Measurements from ENCODE around the gene TNP2. TPM values are rescaled to one million over a fixed set of nuclear protein-coding genes. Genes with fewer than 3 reads are reported as not detected.

The TNP2 gene
- total and polyA plus RNA-seq, 9 of the 15 experiments (the other 6 are each of a cell fraction or from before 2014, with no cell fraction given): not detected

DNA sequence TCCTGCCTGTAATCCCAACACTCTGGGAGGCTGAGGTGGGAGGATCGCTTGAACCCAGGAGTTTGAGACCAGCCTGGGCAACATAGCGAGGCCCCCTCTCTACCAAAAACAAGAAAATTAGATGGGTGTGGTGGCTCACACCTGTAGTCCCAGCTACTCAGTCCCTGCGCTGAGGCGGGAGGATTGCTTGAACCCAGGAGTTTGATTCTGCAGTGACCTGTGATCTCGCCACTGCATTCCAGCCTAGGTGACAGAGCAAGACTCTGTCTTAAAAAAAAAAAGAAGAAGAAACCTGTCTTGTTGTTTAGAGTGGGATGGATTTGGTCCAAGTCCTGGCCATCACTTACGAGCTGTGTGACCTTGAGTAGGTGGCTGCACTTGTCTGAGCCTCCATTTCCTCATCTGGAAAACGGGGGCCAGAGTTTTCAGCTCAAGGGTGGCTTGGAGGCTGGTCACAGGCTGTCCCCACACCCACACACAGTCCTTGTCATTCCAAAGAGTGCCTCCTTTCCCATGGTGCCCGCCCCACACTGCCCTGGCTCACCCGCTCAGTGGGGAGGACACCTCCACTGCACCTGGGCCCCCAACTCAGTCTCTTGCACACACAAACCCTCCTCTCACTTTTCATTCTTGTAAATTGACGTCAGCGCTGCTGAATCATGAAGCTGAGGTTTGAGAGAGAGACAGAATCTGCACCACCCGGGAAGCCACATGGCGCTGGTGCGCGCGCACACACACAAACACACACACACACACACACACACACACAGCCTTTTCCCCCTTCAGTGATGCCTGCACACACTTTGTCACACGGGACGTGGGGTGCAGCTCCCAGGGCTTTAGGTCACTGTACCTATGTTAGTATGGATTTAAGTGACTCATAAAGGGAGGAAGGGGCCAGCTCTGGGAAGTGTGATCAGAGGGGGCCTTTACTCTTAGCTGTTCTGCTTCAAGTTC, 17.3 kb downstream of the TNP2 start (continued):
- no peak for TF ChIP-seq KLF1 (tag; IDR thresholded peaks at IDR 0.05)
- peak; percentile 61 for TF ChIP-seq ARID1B (IDR thresholded peaks at IDR 0.05)
- peak; percentile 64; the same call in 1 of the 2 replicates for TF ChIP-seq JUND (IDR thresholded peaks at IDR 0.05; ENCODE audit: borderline replicate concordance, low read depth, low read length)
- TF ChIP-seq JUND (tag; IDR thresholded peaks at IDR 0.05; ENCODE audit: borderline replicate concordance, low read depth, low read length): peak; percentile 46; the same call in 1 of the 3 replicates
- no peak for TF ChIP-seq NFYB (IDR thresholded peaks at IDR 0.05; ENCODE audit: extremely low read depth, insufficient read length)
- no peak for TF ChIP-seq FUS (optimal IDR thresholded peaks at IDR 0.05; ENCODE audit: low read depth, low read length)
- TF ChIP-seq XRCC5 (IDR thresholded peaks at IDR 0.05; ENCODE audit: low read depth, low read length): no peak
- peak; percentile 48; the same call in 1 of the 2 replicates for TF ChIP-seq FOSL1 (tag; conservative IDR thresholded peaks at IDR 0.05)
- TF ChIP-seq SNIP1 (IDR thresholded peaks at IDR 0.05; ENCODE audit: low read depth): no peak
- TF ChIP-seq, protein P1, sequence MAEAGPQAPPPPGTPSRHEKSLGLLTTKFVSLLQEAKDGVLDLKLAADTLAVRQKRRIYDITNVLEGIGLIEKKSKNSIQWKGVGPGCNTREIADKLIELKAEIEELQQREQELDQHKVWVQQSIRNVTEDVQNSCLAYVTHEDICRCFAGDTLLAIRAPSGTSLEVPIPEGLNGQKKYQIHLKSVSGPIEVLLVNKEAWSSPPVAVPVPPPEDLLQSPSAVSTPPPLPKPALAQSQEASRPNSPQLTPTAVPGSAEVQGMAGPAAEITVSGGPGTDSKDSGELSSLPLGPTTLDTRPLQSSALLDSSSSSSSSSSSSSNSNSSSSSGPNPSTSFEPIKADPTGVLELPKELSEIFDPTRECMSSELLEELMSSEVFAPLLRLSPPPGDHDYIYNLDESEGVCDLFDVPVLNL (CRISPR knock-in tag; IDR thresholded peaks at IDR 0.05; ENCODE audit: low read depth): no peak
- peak; percentile 44 for TF ChIP-seq RBM25 (IDR thresholded peaks at IDR 0.05; ENCODE audit: low read depth, low read length, severe bottlenecking)
- TF ChIP-seq ELF1 (tag; IDR thresholded peaks at IDR 0.05): 0 out of 2 replicates have a peak, but pooled peaks have one; percentile 33
- TF ChIP-seq, protein P2, sequence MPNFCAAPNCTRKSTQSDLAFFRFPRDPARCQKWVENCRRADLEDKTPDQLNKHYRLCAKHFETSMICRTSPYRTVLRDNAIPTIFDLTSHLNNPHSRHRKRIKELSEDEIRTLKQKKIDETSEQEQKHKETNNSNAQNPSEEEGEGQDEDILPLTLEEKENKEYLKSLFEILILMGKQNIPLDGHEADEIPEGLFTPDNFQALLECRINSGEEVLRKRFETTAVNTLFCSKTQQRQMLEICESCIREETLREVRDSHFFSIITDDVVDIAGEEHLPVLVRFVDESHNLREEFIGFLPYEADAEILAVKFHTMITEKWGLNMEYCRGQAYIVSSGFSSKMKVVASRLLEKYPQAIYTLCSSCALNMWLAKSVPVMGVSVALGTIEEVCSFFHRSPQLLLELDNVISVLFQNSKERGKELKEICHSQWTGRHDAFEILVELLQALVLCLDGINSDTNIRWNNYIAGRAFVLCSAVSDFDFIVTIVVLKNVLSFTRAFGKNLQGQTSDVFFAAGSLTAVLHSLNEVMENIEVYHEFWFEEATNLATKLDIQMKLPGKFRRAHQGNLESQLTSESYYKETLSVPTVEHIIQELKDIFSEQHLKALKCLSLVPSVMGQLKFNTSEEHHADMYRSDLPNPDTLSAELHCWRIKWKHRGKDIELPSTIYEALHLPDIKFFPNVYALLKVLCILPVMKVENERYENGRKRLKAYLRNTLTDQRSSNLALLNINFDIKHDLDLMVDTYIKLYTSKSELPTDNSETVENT (CRISPR knock-in tag; IDR thresholded peaks at IDR 0.05): no peak
- TF ChIP-seq JUN (IDR thresholded peaks at IDR 0.05; ENCODE audit: borderline replicate concordance, low read depth, low read length): no peak
- no peak for TF ChIP-seq JUN (CRISPR knock-in tag; IDR thresholded peaks at IDR 0.05; ENCODE audit: borderline replicate concordance)
- TF ChIP-seq PHF8 (IDR thresholded peaks at IDR 0.05; ENCODE audit: borderline replicate concordance, low read length): no peak
- TF ChIP-seq ZBED1 (IDR thresholded peaks at IDR 0.05): no peak
- no peak for TF ChIP-seq ZNF24 (IDR thresholded peaks at IDR 0.05)
- peak; percentile 66 for TF ChIP-seq DPF2 (IDR thresholded peaks at IDR 0.05)
- TF ChIP-seq FOS (IDR thresholded peaks at IDR 0.05; ENCODE audit: extremely low read depth, insufficient read length): no peak
- TF ChIP-seq PYGO2 (tag; IDR thresholded peaks at IDR 0.05): no peak
- TF ChIP-seq ZFP1 (CRISPR knock-in tag; IDR thresholded peaks at IDR 0.05): no peak
- peak; percentile 67 for TF ChIP-seq NFE2 (IDR thresholded peaks at IDR 0.05; ENCODE audit: low read depth)
- TF ChIP-seq POLR2A (conservative IDR thresholded peaks at IDR 0.05): peak; percentile 37; the same call in 1 of the 2 replicates
- TF ChIP-seq, protein P3, sequence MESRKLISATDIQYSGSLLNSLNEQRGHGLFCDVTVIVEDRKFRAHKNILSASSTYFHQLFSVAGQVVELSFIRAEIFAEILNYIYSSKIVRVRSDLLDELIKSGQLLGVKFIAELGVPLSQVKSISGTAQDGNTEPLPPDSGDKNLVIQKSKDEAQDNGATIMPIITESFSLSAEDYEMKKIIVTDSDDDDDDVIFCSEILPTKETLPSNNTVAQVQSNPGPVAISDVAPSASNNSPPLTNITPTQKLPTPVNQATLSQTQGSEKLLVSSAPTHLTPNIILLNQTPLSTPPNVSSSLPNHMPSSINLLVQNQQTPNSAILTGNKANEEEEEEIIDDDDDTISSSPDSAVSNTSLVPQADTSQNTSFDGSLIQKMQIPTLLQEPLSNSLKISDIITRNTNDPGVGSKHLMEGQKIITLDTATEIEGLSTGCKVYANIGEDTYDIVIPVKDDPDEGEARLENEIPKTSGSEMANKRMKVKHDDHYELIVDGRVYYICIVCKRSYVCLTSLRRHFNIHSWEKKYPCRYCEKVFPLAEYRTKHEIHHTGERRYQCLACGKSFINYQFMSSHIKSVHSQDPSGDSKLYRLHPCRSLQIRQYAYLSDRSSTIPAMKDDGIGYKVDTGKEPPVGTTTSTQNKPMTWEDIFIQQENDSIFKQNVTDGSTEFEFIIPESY (CRISPR knock-in tag; IDR thresholded peaks at IDR 0.05): peak; percentile 95

Measured in K562 (cell line).